Measurements from ENCODE around the gene WASF3.

- no peak for TF ChIP-seq CTCF (IDR thresholded peaks at IDR 0.05)
- TF ChIP-seq POLR2A (IDR thresholded peaks at IDR 0.05) = no peak
Measured at GRCh38 chr13:26623125-26623524, 65.6 kb downstream of the WASF3 start.

Measured in transverse colon (tissue), 3 donors.